H9 (cell line): Measurements from ENCODE around the gene PDE7B. TPM values are rescaled to one million over a fixed set of nuclear protein-coding genes. Genes with fewer than 3 reads are reported as not detected.

Experiments
- DNase-seq: peaks from one replicate; pipeline ENCODE4 v3.0.0-alpha.2; 2017
- H2AFZ ChIP-seq: one replicate; pipeline ENCODE4 v1.6.1; 2013; ENCODE audit warnings: mild to moderate bottlenecking, low read length, control low read depth, moderate library complexity
- H2AK5ac ChIP-seq: 2 replicates; pipeline ENCODE4 v1.6.1; 2013; ENCODE audit warnings: low read length, control low read depth, mixed read lengths; ENCODE audit not compliant: insufficient read length
- H2BK120ac ChIP-seq: one replicate; pipeline ENCODE4 v1.6.1; 2013; ENCODE audit warnings: low read depth, mild to moderate bottlenecking, low read length, control low read depth, inconsistent platforms; ENCODE audit not compliant: poor library complexity, severe bottlenecking
- H2BK12ac ChIP-seq: 2 replicates; pipeline ENCODE4 v1.6.1; 2013; ENCODE audit warnings: low read length, control low read depth, mixed read lengths, low read depth; ENCODE audit not compliant: insufficient read length
- H2BK15ac ChIP-seq: 2 replicates; pipeline ENCODE4 v1.6.1; 2013; ENCODE audit warnings: low read depth, low read length, control low read depth
- H2BK20ac ChIP-seq: one replicate; pipeline ENCODE4 v1.6.1; 2013; ENCODE audit warnings: low read depth, mild to moderate bottlenecking, low read length, control low read depth, inconsistent platforms; ENCODE audit not compliant: poor library complexity, severe bottlenecking
- H2BK5ac ChIP-seq: 2 replicates; pipeline ENCODE4 v1.6.1; 2013; ENCODE audit warnings: low read length, control low read depth, mixed read lengths; ENCODE audit not compliant: insufficient read length
- H3K14ac ChIP-seq: 2 replicates; pipeline ENCODE4 v1.6.1; 2013; ENCODE audit warnings: low read length, control low read depth; ENCODE audit not compliant: insufficient read depth
- H3K18ac ChIP-seq: 2 replicates; pipeline ENCODE4 v1.6.1; 2013; ENCODE audit warnings: low read depth, mild to moderate bottlenecking, mixed read lengths, low read length, control low read depth; ENCODE audit not compliant: insufficient read length
- H3K23ac ChIP-seq: 2 replicates; pipeline ENCODE4 v1.6.1; 2013; ENCODE audit warnings: low read length, control low read depth, mixed read lengths, low read depth; ENCODE audit not compliant: insufficient read length
- H3K23me2 ChIP-seq: 2 replicates; pipeline ENCODE4 v1.6.1; 2013; ENCODE audit warnings: low read depth, mild to moderate bottlenecking, mixed read lengths, low read length, control low read depth; ENCODE audit not compliant: insufficient read length, poor library complexity, severe bottlenecking
- H3K27ac ChIP-seq: 2 replicates; pipeline ENCODE4 v1.5.1; 2013; ENCODE audit warnings: low read length, control low read depth, mixed read lengths, low read depth; ENCODE audit not compliant: insufficient read length
- H3K27me3 ChIP-seq: 2 replicates; pipeline ENCODE4 v1.6.1; 2013; ENCODE audit warnings: low read length, control low read depth, inconsistent platforms; ENCODE audit not compliant: insufficient read depth
- H3K4ac ChIP-seq: 2 replicates; pipeline ENCODE4 v1.6.1; 2013; ENCODE audit warnings: low read depth, mild to moderate bottlenecking, control low read depth, inconsistent platforms, low read length, moderate library complexity
- H3K4me1 ChIP-seq: 2 replicates; pipeline ENCODE4 v1.6.1; 2013; ENCODE audit warnings: low read length, control low read depth, inconsistent platforms; ENCODE audit not compliant: insufficient read depth
- H3K4me2 ChIP-seq: 2 replicates; pipeline ENCODE4 v1.6.1; 2013; ENCODE audit warnings: low read length, control low read depth, mixed read lengths; ENCODE audit not compliant: insufficient read length, insufficient read depth
- H3K56ac ChIP-seq: 2 replicates; pipeline ENCODE4 v1.6.1; 2013; ENCODE audit warnings: low read depth, mild to moderate bottlenecking, mixed read lengths, low read length, control low read depth; ENCODE audit not compliant: insufficient read length
- H3K79me1 ChIP-seq: 2 replicates; pipeline ENCODE4 v1.6.1; 2013; ENCODE audit warnings: low read depth, mild to moderate bottlenecking, moderate library complexity, low read length, control low read depth, inconsistent platforms; ENCODE audit not compliant: insufficient read depth, poor library complexity, severe bottlenecking
- H3K79me2 ChIP-seq: 2 replicates; pipeline ENCODE4 v1.6.1; 2013; ENCODE audit warnings: low read length, control low read depth, inconsistent platforms; ENCODE audit not compliant: insufficient read depth
- H3K9ac ChIP-seq: 2 replicates; pipeline ENCODE4 v1.6.1; 2013; ENCODE audit warnings: low read length, control low read depth, mixed read lengths; ENCODE audit not compliant: insufficient read length; ENCODE audit errors: extremely low read depth
- H3K9me3 ChIP-seq: one replicate; pipeline ENCODE4 v1.6.1; 2013; ENCODE audit warnings: low read depth, low read length, inconsistent platforms; ENCODE audit not compliant: control insufficient read depth
- H3T11ph ChIP-seq: one replicate; pipeline ENCODE4 v1.6.1; 2013; ENCODE audit warnings: mild to moderate bottlenecking, low read length, control low read depth, inconsistent platforms
- H4K20me1 ChIP-seq: one replicate; pipeline ENCODE4 v1.6.1; 2013; ENCODE audit not compliant: control insufficient read depth, insufficient read length, insufficient read depth
- H4K5ac ChIP-seq: 2 replicates; pipeline ENCODE4 v1.6.1; 2013; ENCODE audit warnings: low read depth, mild to moderate bottlenecking, mixed read lengths, low read length, control low read depth; ENCODE audit not compliant: insufficient read length
- H4K8ac ChIP-seq: replicated peaks from 2 replicates; pipeline ENCODE4 v1.6.1; 2013; ENCODE audit warnings: low read length, control low read depth, mixed read lengths, low read depth; ENCODE audit not compliant: insufficient read length
- H4K91ac ChIP-seq: 2 replicates; pipeline ENCODE4 v1.6.1; 2013; ENCODE audit warnings: low read depth, mild to moderate bottlenecking, moderate library complexity, mixed read lengths, low read length, control low read depth; ENCODE audit not compliant: insufficient read length
- H3K27ac Mint-ChIP-seq, 3 experiments: 2 replicates in 2 of 3; 3 replicates in 1 of 3; pipeline ENCODE4 v1.8.0; 2020 to 2021; ENCODE audit warnings: mixed read lengths in 3 of 3, mild to moderate bottlenecking in 1 of 3, moderate library complexity in 1 of 3
- H3K27me3 Mint-ChIP-seq: 2 replicates; pipeline ENCODE4 v1.8.0; 2021; ENCODE audit warnings: low read depth, mild to moderate bottlenecking, moderate library complexity, mixed read lengths
- H3K36me3 Mint-ChIP-seq, 3 experiments: 2 replicates in 2 of 3; 3 replicates in 1 of 3; pipeline ENCODE4 v1.8.0; 2020 to 2021; ENCODE audit warnings: low read depth in 3 of 3, mixed read lengths in 3 of 3; ENCODE audit not compliant: insufficient read depth in 1 of 3
- H3K4me1 Mint-ChIP-seq, 2 experiments: 2 replicates each; pipeline ENCODE4 v1.8.0; 2020; ENCODE audit warnings: mixed read lengths in 2 of 2
- H3K4me3 Mint-ChIP-seq, 2 experiments: 2 replicates in 1 of 2; 3 replicates in 1 of 2; pipeline ENCODE4 v1.8.0; 2020 to 2021; ENCODE audit warnings: mild to moderate bottlenecking in 2 of 2, mixed read lengths in 2 of 2, moderate library complexity in 1 of 2
- H3K9me3 Mint-ChIP-seq, 2 experiments: 2 replicates in 1 of 2; 3 replicates in 1 of 2; pipeline ENCODE4 v1.8.0; 2020; ENCODE audit warnings: mild to moderate bottlenecking in 2 of 2, mixed read lengths in 2 of 2, moderate library complexity in 1 of 2
- CTCF ChIP-seq: fragments of 200-600 bp; sonication (generic); conservative IDR thresholded peaks from 3 replicates; pipeline ENCODE4 v1.8.0; 2021; ENCODE audit warnings: antibody characterized with exemption, mild to moderate bottlenecking
- WGBS: extraction: QIAGEN DNeasy Blood & Tissue Kit; methylation state at CpG from one replicate; pipeline ENCODE4 v1.1.7; 2013; ENCODE audit warnings: missing lambda C conversion rate, low lambda C conversion rate, mixed read lengths; ENCODE audit not compliant: insufficient read length; ENCODE audit errors: extremely low coverage; 5-methylcytosine and 5-hydroxymethylcytosine counted together
- total RNA-seq: library from RNA; stranded (reverse); gene quantifications from 2 replicates; pipeline ENCODE4 v1.2.1, GENCODE V29; 2021

The PDE7B gene
- total RNA-seq, 1 experiment from 2014 or later: not detected

DNA sequence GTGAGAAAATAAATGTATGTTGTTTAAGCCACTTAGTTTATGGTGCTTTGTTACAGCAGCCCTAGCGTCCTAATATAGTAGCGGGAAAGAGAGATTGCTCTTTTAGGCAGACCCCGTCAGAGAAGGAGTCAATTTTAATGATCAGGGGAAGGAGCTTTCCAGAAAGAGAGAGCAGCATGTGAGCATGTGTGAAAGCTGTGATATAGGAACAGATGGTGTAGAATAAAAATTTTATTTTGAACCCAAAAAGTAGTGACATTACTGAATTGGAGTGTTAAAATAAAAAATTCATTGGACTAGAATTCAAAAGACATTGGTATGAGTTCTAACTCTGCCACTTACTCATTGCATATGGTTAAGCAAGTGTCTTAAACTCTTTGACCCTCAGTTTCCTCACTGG, 119.8 kb downstream of the PDE7B start:
- no peak overlapping the region for H3K23ac ChIP-seq
- no peak overlapping the region for H2BK5ac ChIP-seq
- no peak overlapping the region for H3T11ph ChIP-seq
- no peak overlapping the region for H4K91ac ChIP-seq
- H3K79me1 ChIP-seq: no peaks in the 10 kb centered on the region
- no peak overlapping the region for H3K56ac ChIP-seq
- no peaks in the 10 kb centered on the region for H3K27me3 ChIP-seq
- no peaks in the 10 kb centered on the region; a peak in 1 of 4 replicates for H3K4me1 Mint-ChIP-seq
- H2BK120ac ChIP-seq: no peak overlapping the region
- H3K9me3 ChIP-seq: no peaks in the 10 kb centered on the region
- H4K8ac ChIP-seq: no peak overlapping the region
- TF ChIP-seq CTCF: no peak
- no peaks in the 10 kb centered on the region for H3K27me3 Mint-ChIP-seq
- no peak overlapping the region for H2BK12ac ChIP-seq
- H3K14ac ChIP-seq: no peak overlapping the region
- no peak overlapping the region for H3K9ac ChIP-seq
- H3K4me2 ChIP-seq: no peak overlapping the region
- H2BK15ac ChIP-seq: no peak overlapping the region
- no peak overlapping the region for H3K27ac Mint-ChIP-seq
- no peak overlapping the region for H2BK20ac ChIP-seq
- no peak overlapping the region for H2AK5ac ChIP-seq
- no peaks in the 10 kb centered on the region for H3K4me1 ChIP-seq
- no peak overlapping the region for H2AFZ ChIP-seq
- no peak overlapping the region for H3K4ac ChIP-seq
- no CpG with 5 or more reads among the region's 3 CpGs for WGBS
- H3K79me2 ChIP-seq: no peaks in the 10 kb centered on the region
- H3K9me3 Mint-ChIP-seq: no peaks in the 10 kb centered on the region; a peak in 1 of 5 replicates
- H4K20me1 ChIP-seq: no peaks in the 10 kb centered on the region
- no peak overlapping the region for H4K5ac ChIP-seq
- H3K23me2 ChIP-seq: no peaks in the 10 kb centered on the region
- DNase-seq: no peak
- no peak overlapping the region for H3K18ac ChIP-seq
- no peak overlapping the region for H3K4me3 Mint-ChIP-seq
- H3K36me3 Mint-ChIP-seq: no peaks in the 10 kb centered on the region; a peak in 1 of 7 replicates
- no peak overlapping the region for H3K27ac ChIP-seq
